ENCODE results near the gene PSMD14.

DNA sequence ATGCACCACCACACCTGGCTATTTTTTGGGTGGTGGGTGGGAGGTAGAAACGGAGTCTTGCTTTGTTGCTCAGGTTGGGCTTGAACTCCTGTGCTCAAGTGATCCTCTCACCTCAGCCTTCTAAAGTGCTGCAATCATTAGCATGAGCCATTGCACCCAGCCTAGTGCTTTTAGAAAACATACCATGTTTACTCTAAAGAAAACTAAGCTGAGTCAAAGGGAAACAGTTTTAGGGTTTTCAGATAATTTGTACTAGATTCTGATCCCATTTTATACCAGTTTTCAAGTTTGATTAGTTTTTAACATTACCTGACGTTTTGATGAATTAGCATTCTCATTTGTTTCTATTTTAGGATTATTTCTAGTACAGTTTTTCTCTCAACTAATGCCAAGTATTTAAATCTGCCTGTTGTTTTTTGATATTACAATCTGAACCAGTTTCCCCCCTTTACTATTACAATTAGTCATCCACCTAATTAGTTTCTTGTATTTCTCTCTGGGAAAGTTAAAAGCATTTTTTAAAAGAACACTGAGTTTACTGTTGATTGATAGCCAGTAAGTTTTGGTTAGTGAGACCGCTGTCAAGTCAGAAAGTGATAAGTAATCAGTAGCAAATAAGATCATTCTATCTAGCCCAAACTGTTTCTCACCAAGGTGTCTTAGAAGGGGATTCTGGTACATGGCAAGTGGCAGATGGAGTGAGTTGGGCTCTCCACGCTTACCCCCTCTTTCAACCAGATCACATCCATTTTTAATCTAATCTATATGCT lies 83.7 kb downstream of the PSMD14 start:
- TF ChIP-seq GATA3 (IDR thresholded peaks at IDR 0.05; ENCODE audit: low read depth, low read length) (no peak), GATA2 (IDR thresholded peaks at IDR 0.05; ENCODE audit: low read depth, low read length) (no peak)

All from SH-SY5Y (cell line).